HG03457 (cell line): ENCODE measurements around the gene RIPOR2.

ENCODE experiments used
- ATAC-seq: cut with Tn5 transposase; IDR thresholded peaks from one replicate; pipeline ENCODE4 v1.9.1; 2021; ENCODE audit warnings: moderate number of reproducible peaks; ENCODE audit not compliant: unreplicated experiment

Gene RIPOR2

DNA sequence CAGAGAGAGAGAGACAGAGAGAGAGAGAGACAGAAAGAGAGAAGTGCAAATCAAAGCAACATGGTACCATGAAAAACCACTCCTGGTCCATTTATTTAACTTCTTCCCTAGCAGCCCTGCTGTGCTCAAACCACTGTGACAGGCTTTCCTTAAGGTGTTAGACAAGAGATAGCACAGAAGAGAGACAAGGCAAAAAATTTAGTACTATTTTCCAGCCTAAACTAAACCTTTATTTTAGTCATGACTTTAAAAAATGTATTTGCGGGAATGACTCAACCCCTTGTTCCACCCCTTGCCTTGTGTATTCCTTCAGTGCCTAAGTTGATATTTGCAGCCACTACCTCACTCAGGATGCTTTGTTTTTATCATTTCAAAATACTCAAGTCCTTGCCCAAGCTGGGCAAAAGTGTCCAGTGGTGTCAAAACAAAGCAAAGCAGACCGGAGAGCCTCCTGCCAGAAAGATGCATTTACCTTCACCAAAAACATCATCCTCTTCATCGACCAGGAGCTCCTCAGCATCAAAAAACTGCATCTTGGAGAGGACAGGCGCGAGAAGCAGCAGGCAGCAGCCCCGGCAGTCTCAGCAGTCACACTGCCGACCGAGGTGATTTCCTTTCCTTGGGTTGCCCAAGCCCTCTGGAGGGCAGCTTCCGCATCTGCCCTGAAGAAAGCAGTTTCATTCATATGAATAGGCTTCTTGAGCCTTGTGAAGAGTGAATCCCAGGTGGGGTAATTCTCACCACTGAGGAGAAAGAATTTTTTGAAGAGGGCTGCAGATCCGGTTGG lies at the start of gene RIPOR2:
RIPOR2 (minus strand) TSS at position 595 of the 787 bp plus-strand sequence; CDS start at position 533, 62 bp downstream.
- peak; percentile 23 for ATAC-seq

DNA sequence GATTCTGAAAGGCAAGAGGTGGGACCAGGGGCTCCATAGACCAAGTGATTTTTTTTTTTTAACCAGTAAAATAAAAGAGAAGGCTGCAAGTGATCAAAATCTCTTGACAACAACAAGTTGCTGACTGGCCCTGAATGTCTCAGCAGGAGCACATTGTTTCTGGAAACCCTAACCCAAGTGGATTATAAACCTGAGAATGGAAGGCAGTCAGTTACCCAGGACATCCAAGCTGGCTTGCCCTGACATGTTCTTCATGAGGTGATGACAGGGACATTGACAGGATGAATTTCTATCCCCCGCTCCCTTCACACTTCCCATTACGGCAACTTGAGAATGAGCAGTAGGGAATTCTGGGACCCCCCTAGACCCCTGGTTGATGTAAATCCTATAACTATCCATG lies 49.6 kb upstream of the RIPOR2 start:
- ATAC-seq = no peak

- ATAC-seq = no peak
Observed at GRCh38 chr6:24982231-24982630, 46.5 kb upstream of the RIPOR2 start.

DNA sequence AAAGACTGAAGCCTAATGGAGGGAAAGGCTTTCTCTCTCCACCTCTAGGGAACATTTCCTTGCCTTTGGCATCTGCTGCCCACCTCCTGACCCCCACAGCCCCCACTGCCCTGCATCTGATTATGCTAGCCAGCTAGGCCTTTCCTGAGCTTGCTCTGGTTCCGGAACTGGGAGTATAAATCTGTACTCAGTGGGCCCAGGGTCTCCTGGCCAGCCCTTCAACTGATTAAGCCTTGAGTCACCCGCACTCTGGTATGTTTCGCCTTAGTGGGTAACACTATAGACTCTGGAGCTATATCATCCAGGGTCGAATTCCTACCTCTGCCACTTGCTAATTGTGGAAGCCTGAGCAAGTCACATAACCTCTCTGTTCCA lies 45.6 kb upstream of the RIPOR2 start:
- ATAC-seq = no peak

DNA sequence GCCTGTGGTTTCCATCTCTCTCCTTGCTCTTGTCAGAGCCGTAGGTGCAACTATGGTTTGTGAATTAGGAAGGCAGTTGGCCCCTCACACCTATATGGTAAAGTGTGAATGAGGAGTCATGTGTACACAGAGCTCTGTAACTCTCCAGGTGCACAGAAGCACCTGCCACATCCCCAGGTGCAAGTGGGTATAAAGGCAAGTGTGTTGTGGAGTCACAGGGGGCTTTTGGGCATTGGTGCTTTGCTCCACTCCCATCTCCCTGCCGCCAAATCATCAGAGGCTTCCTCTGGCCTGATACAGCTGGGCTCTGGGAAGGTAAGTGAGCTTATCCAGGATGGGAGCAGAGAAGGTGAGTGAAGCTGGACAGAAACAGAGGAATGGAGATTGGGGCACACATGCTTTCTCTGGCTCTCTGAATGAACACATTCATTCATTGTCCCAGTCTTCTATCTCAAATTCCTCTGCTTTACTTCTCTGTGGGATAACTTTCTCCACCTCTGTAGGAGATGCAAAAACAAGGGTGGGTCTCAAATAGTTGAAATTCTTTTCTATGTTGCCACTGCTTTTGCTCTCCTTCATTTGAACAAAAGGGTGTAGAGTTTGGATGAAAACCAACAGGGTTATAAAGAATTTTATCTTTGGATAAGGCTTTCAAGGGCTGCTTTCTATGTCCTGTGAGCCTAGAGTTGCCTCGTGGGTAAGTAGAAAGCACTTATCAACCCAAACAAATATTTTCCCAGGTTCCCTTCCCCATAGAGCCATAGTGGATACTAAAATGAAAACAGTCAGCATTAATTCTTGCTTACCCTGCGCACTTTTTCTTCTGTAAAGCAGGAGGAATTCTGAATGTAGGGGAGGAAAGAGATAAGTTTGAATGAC lies 45.0 kb upstream of the RIPOR2 start:
- ATAC-seq = no peak

DNA sequence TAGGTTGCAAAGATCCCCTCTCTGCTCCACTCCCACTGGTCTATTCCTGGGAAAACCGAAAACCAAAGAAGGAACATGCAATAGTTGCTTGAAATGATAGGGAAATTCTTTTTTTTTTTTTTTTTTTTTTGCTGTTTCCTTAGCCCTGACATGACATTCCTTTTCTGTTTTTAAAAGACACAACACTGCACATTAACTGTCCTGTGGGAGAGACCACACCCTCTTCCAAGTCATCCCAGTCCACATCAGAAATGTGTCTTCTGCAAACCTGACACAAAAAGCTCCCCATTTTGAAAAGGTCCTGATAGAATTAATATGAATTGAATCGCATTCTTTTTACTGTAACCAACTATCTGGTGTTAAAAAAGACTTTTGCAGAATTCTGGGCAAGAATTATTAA lies 43.4 kb upstream of the RIPOR2 start:
- no peak for ATAC-seq

GRCh38 chr6:24974182-24975171 lies 38.7 kb upstream of the RIPOR2 start:
- peak; percentile 86 for ATAC-seq

DNA sequence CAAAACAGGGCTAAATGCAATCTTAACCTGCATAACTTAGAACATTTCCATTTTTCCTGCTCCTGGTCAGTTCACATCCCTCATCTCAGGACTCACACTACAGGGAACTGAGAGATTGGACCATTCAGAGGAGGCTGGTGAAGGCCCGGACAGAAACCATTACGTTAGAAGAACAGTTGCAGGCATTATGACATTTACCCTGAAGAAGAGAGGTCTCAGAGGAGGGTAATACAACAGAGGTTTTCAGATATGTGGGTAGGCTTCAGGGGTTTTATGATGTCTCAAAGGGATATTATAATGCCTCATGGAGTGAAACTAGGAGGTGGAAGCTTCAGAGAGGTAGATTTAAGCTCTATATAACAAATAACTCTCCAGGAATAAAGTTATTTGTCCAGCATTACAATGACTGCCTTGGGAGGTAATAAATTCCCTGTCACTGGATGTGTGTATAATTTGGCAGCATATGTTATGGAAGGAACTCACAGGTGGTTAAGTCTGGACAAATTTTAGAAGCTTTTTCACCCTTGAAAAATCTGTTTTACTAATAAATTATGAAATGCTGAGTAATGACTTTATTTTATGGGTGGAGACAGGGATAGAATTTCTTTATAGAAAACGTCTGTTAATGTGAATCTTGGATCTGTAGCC lies 36.7 kb upstream of the RIPOR2 start:
- ATAC-seq = no peak

DNA sequence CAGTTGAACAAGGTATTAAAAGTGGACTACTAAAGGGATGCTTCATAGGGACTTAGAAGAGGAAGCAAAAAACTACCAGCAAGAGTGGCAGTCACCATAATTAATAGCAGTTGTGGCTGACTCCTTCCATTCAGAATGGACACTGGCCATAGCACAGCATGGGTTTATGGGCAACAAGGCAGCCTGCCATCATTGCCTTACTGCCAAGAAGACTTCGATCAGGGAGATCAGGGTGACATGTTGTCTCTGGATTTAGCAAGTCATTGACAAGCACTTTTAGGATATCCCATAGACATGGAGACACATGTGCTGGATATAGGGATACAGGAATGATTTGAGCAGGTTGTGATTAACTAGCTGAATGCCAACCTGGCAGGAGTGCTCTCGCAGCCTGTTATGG lies 35.3 kb upstream of the RIPOR2 start:
- no peak for ATAC-seq

GRCh38 chr6:24969343-24969860 lies 33.6 kb upstream of the RIPOR2 start:
- ATAC-seq = no peak

GRCh38 chr6:24968783-24969182 lies 33.0 kb upstream of the RIPOR2 start:
- ATAC-seq = no peak

DNA sequence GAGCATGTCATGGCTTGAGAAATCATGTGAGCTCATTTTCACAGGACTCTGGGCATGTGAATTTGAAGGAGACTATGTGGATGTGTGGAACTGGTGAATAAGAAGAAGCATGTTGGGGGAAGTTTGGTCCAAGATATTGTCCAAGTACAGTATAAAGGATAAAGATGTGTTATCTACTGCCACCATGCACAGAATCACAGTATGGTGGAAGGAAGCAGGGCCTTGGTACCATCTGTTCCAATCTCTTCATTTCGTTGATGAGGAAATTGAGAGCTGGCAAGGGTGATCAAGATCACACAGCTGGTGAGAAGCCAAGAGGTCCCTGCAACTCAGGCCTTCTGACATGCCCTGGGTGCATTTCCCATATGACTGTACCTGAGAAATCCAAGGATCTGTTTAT lies 31.5 kb upstream of the RIPOR2 start:
- ATAC-seq = no peak

DNA sequence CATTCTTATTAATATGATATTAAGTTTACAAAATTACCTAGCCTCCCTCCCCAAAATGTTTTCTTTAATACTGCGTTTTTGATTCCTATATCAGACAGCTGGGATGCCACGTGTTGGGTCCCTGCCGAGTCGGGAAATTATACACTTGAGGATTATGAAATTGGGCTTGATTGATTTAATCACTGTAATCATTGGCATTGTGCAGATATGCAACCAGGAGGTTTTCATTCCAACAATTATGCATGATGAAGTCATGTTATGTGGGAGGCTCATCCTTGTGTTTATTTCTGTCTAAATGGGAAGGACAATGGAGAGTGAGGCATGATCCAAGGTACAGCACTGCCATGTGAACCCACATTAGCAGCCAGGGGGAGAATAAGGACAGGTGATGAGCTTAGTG lies 30.6 kb upstream of the RIPOR2 start:
- no peak for ATAC-seq

GRCh38 chr6:24963887-24964570 lies 28.3 kb upstream of the RIPOR2 start:
- ATAC-seq = no peak

- ATAC-seq = no peak
Observed at GRCh38 chr6:24963339-24963738, 27.6 kb upstream of the RIPOR2 start.

- no peak for ATAC-seq
Observed at GRCh38 chr6:24961852-24962251, 26.1 kb upstream of the RIPOR2 start.

DNA sequence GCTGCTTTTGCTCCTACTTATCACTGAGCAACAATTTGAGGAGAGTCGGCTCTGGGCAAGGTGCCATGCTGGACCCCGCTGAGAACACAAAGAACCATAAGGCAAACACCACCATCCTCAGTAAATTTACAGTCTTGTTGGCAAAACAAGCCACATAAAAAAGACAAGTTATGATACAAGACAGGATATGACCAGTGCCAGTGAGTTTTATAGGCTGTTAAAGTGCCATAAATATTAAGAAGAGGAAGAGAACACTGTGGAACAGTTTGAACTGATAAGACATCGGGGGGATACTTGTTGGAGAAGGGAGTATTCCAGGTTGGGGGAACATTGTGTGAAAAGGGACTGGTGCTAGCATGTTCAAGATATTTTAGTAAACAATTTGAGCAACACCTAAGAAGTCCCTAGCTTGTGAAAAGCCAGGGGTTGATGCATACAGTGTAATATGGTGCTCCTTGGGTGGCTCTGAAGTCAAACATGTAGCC lies 25.3 kb upstream of the RIPOR2 start:
- ATAC-seq = no peak

- no peak for ATAC-seq
Observed at GRCh38 chr6:24959319-24959718, 23.6 kb upstream of the RIPOR2 start.

DNA sequence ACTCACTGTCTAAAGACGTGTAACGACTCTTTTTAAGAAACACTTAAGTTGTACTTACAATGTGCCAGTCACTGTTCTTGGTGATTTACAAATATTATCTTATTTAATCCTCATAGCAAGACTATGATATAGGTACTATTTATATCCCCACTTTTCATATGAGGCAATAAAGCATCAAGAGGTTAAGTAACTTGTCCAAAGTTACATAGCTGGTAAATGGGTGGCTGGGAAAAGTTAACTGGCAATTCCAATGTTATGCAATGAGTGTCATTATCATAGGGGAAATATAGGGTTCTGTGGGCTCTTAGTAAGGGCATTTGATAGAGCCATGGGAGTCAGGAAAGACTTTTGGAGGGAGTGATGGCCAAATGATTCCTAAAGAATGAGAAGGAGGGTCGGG lies 21.4 kb upstream of the RIPOR2 start:
- no peak for ATAC-seq
